OCI-LY7 (cell line): ENCODE data around the gene TIGD3. TPM values are rescaled to one million over a fixed set of nuclear protein-coding genes. Genes with fewer than 3 reads are reported as not detected.

Experiments
- BruUV-seq: library from RNA; stranded (reverse); fragments of 400-500 nt; replicated peaks from 2 replicates; lab custom pipeline; 2021; lab: Mats Ljungman, UMichigan
- CTCF ChIA-PET: fragments of 300-600 bp; sonication (Branson Sonifier 250); formaldehyde crosslinking; loops from one replicate; lab custom pipeline; 2022; ENCODE audit warnings: antibody characterized with exemption; ENCODE audit not compliant: unreplicated experiment; lab: Charles Lee
- POLR2A ChIA-PET: fragments of 300-600 bp; sonication (Branson Sonifier 250); formaldehyde crosslinking; loops from one replicate; lab custom pipeline; 2022; ENCODE audit warnings: antibody characterized with exemption; lab: Charles Lee
- DNase-seq: peaks from one replicate; pipeline ENCODE4 v3.0.0-alpha.2; 2015; ENCODE audit warnings: low spot score
- H2AFZ ChIP-seq: fragments of 200-600 bp; sonication (generic), shearing (Covaris generic); 2 replicates; pipeline ENCODE4 v1.6.1; 2014; ENCODE audit warnings: mild to moderate bottlenecking, antibody characterized with exemption, low read length, moderate library complexity
- H3K27ac ChIP-seq: fragments of 200-600 bp; sonication (generic); 2 replicates; pipeline ENCODE4 v1.5.1; 2014; ENCODE audit warnings: mixed run types, low read depth, mild to moderate bottlenecking, moderate library complexity, low read length, inconsistent platforms; ENCODE audit not compliant: poor library complexity, severe bottlenecking
- H3K36me3 ChIP-seq: fragments of 200-600 bp; sonication (generic); 2 replicates; pipeline ENCODE4 v1.6.1; 2014; ENCODE audit warnings: mild to moderate bottlenecking, antibody characterized with exemption, low read length, moderate library complexity, mixed read lengths; ENCODE audit not compliant: insufficient read depth
- H3K4me1 ChIP-seq: fragments of 200-600 bp; sonication (generic); 2 replicates; pipeline ENCODE4 v1.5.1; 2014; ENCODE audit warnings: mild to moderate bottlenecking, low read length; ENCODE audit not compliant: insufficient read depth, poor library complexity, severe bottlenecking
- H3K4me2 ChIP-seq: fragments of 200-600 bp; sonication (generic); 2 replicates; pipeline ENCODE4 v1.6.1; 2014; ENCODE audit warnings: mild to moderate bottlenecking, low read length
- H3K4me3 ChIP-seq: fragments of 200-600 bp; sonication (generic); 2 replicates; pipeline ENCODE4 v1.5.1; 2014; ENCODE audit warnings: mild to moderate bottlenecking, low read depth, low read length; ENCODE audit not compliant: poor library complexity, severe bottlenecking
- H3K79me2 ChIP-seq: fragments of 200-600 bp; sonication (generic); 2 replicates; pipeline ENCODE4 v1.6.1; 2016; ENCODE audit warnings: low read depth, mild to moderate bottlenecking, low read length, moderate library complexity, mixed read lengths; ENCODE audit not compliant: insufficient read depth
- H3K9me2 ChIP-seq: fragments of 200-600 bp; sonication (generic); 2 replicates; pipeline ENCODE4 v1.6.1; 2016; ENCODE audit warnings: mild to moderate bottlenecking, low read length, mixed read lengths; ENCODE audit not compliant: insufficient read depth
- H3K9me3 ChIP-seq: fragments of 200-600 bp; sonication (generic); 2 replicates; pipeline ENCODE4 v1.6.1; 2014; ENCODE audit warnings: mild to moderate bottlenecking, mixed run types, low read length, mixed read lengths
- H4K20me1 ChIP-seq: fragments of 200-600 bp; sonication (generic); 2 replicates; pipeline ENCODE4 v1.6.1; 2014; ENCODE audit warnings: mild to moderate bottlenecking, antibody characterized with exemption, low read length, moderate library complexity, mixed read lengths; ENCODE audit not compliant: insufficient read depth
- CTCF ChIP-seq: fragments of 200-600 bp; sonication (generic); conservative IDR thresholded peaks from 2 replicates; pipeline ENCODE4 v1.5.1; 2014; ENCODE audit warnings: mild to moderate bottlenecking, antibody characterized with exemption, low read length, moderate library complexity, mixed read lengths
- EZH2phosphoT487 ChIP-seq: fragments of 200-600 bp; sonication (generic); IDR thresholded peaks from 2 replicates; pipeline ENCODE4 v1.6.1; 2018; ENCODE audit warnings: low read depth, borderline replicate concordance, mild to moderate bottlenecking, mixed run types, antibody characterized with exemption, low read length, moderate library complexity, mixed read lengths
- intact Hi-C: fragments of 100-400 bp; cut with micrococcal nuclease; formaldehyde crosslinking; loops from one replicate; pipeline ENCODE4 v1.10.0; 2022; ENCODE audit not compliant: unreplicated experiment
- total RNA-seq, 2 experiments: library from RNA; depleted of rRNA in 1 of 2; stranded (reverse); fragments of >200 nt in 1 of 2; shearing (Covaris generic) in 1 of 2; gene quantifications; 2 replicates each; pipeline ENCODE4 v1.2.3, GENCODE V29; 2014 to 2022

Gene TIGD3
- total RNA-seq, 2 experiments from 2014 or later = 2.0 to 2.7 TPM

- H3K36me3 ChIP-seq = peaks cover 50% of the 10 kb centered on the region
These were observed 42.5 kb downstream of the TIGD3 start for GRCh38 chr11:65396769-65397745.

DNA sequence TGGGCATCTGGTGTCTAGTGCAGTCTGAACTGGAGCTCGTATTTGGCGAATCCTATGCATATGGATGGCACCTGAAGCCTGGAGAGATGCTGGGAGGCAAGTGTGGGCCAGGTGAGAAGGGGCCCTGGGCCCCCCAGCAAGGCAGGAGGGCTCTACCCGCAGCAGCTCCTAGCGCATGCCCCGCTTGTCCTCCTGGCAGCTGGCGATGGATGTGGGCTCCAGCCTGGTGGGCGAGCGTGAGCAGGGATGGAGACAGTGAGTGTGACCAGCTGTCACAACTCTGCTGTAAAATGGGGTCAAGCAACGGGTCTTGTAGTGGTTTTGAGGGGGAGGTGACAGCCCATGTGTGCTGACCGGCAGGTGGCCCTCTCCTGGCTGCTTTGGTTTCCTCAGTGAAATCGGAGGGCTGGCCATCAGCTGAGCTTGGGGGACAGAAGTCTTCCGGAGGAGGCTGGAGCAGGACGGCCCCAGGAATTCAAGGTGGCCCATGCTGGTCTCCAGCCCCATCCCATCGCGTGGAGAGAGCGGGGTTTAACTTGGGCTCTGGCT, 43.9 kb downstream of the TIGD3 start:
- POLR2A ChIA-PET = interaction anchor here (0.7 kb wide), 1 partner anchor 80 kb away, joined by 6 read pairs; no protein-coding TSS in a partner anchor
- CTCF ChIA-PET = no interaction called here
- TF ChIP-seq EZH2phosphoT487 = no peak
- TF ChIP-seq CTCF = no peak
- Histone ChIP-seq H3K4me1 (peaks cover 20% of the 10 kb centered on the region), H4K20me1 (0 out of 2 replicates have a peak, but pooled peaks cover 4% of the 10 kb centered on the region), H3K4me2 (no peak overlapping the region), H3K79me2 (no peaks in the 10 kb centered on the region), H3K9me3 (no peaks in the 10 kb centered on the region), H3K36me3 (peaks cover 54% of the 10 kb centered on the region), H3K4me3 (no peak overlapping the region), H3K27ac (no peak overlapping the region), H3K9me2 (no peaks in the 10 kb centered on the region), H2AFZ (no peak overlapping the region)
- DNase-seq = no peak
- no TSS peak for BruUV-seq
- intact Hi-C loops = no loop called here

More at GRCh38 chr11:65396769-65397745, 42.5 kb downstream of the TIGD3 start:
- no peaks in the 10 kb centered on the region for H3K79me2 ChIP-seq
- intact Hi-C loops = no loop called here
- no peak overlapping the region for H3K27ac ChIP-seq
- ChIA-PET CTCF (no interaction called here), POLR2A (no interaction called here)
- TF ChIP-seq EZH2phosphoT487 (no peak), CTCF (no peak)
- H3K4me3 ChIP-seq = no peak overlapping the region
- BruUV-seq = no TSS peak
- H3K4me2 ChIP-seq = no peak overlapping the region
- DNase-seq = no peak
- no peaks in the 10 kb centered on the region for H3K9me2 ChIP-seq
- no peak overlapping the region for H2AFZ ChIP-seq
- H3K4me1 ChIP-seq = peaks cover 7% of the 10 kb centered on the region
- no peaks in the 10 kb centered on the region for H4K20me1 ChIP-seq
- no peaks in the 10 kb centered on the region for H3K9me3 ChIP-seq
